ENCODE measurements around the gene STIM1.
"Not testable (repeated sequence)": the region's sequence is repeated elsewhere in the genome, so short reads cannot be mapped to it uniquely, and the experiment has no call there.

Gene STIM1

GRCh38 chr11:4044976-4045646 lies 189.6 kb downstream of the STIM1 start:
- no peak overlapping the region for H2AFZ ChIP-seq (ENCODE audit: low read length, unreplicated experiment)
- H3K27me3 ChIP-seq (ENCODE audit: insufficient read depth, low read length), result no peaks in the 10 kb centered on the region
- no peaks in the 10 kb centered on the region for H3K79me2 ChIP-seq (ENCODE audit: control insufficient read depth, insufficient read depth, low read length, unreplicated experiment)
- no peak overlapping the region for H3K27ac ChIP-seq (ENCODE audit: low read depth, low read length)
- no peak overlapping the region for H3K4me3 ChIP-seq (ENCODE audit: low read depth, low read length)
- no peaks in the 10 kb centered on the region for H3K36me3 ChIP-seq (ENCODE audit: insufficient read depth, low read length)
- H3K4me1 ChIP-seq (ENCODE audit: control insufficient read depth, insufficient read depth, low read length, unreplicated experiment), result peaks cover 13% of the 10 kb centered on the region

- Histone ChIP-seq H3K36me3 (ENCODE audit: insufficient read depth, low read length) (no peaks in the 10 kb centered on the region), H3K4me1 (ENCODE audit: control insufficient read depth, insufficient read depth, low read length, unreplicated experiment) (peaks cover 13% of the 10 kb centered on the region), H3K27me3 (ENCODE audit: insufficient read depth, low read length) (no peaks in the 10 kb centered on the region), H2AFZ (ENCODE audit: low read length, unreplicated experiment) (no peak overlapping the region), H3K27ac (ENCODE audit: low read depth, low read length) (no peak overlapping the region), H3K4me3 (ENCODE audit: low read depth, low read length) (no peak overlapping the region), H3K79me2 (ENCODE audit: control insufficient read depth, insufficient read depth, low read length, unreplicated experiment) (no peaks in the 10 kb centered on the region)
Observed at GRCh38 chr11:4048340-4048739, 192.9 kb downstream of the STIM1 start.

- no peaks in the 10 kb centered on the region for H3K36me3 ChIP-seq (ENCODE audit: insufficient read depth, low read length)
- no peaks in the 10 kb centered on the region for H3K79me2 ChIP-seq (ENCODE audit: control insufficient read depth, insufficient read depth, low read length, unreplicated experiment)
- peaks cover 10% of the 10 kb centered on the region for H3K4me1 ChIP-seq (ENCODE audit: control insufficient read depth, insufficient read depth, low read length, unreplicated experiment)
- H3K4me3 ChIP-seq (ENCODE audit: low read depth, low read length), result no peak overlapping the region
- H3K27ac ChIP-seq (ENCODE audit: low read depth, low read length), result no peak overlapping the region
- no peaks in the 10 kb centered on the region for H3K27me3 ChIP-seq (ENCODE audit: insufficient read depth, low read length)
- H2AFZ ChIP-seq (ENCODE audit: low read length, unreplicated experiment), result no peak overlapping the region
Observed at GRCh38 chr11:4049006-4049405, 193.5 kb downstream of the STIM1 start.

- Histone ChIP-seq H3K27me3 (ENCODE audit: insufficient read depth, low read length) (no peaks in the 10 kb centered on the region), H3K4me1 (ENCODE audit: control insufficient read depth, insufficient read depth, low read length, unreplicated experiment) (no peaks in the 10 kb centered on the region), H3K27ac (ENCODE audit: low read depth, low read length) (no peak overlapping the region), H3K79me2 (ENCODE audit: control insufficient read depth, insufficient read depth, low read length, unreplicated experiment) (no peaks in the 10 kb centered on the region), H3K36me3 (ENCODE audit: insufficient read depth, low read length) (no peaks in the 10 kb centered on the region), H2AFZ (ENCODE audit: low read length, unreplicated experiment) (no peak overlapping the region), H3K4me3 (ENCODE audit: low read depth, low read length) (no peak overlapping the region)
Observed at GRCh38 chr11:4050138-4050537, 194.7 kb downstream of the STIM1 start.

GRCh38 chr11:4053200-4053599 lies 197.7 kb downstream of the STIM1 start:
- H3K4me1 ChIP-seq (ENCODE audit: control insufficient read depth, insufficient read depth, low read length, unreplicated experiment); H3K79me2 ChIP-seq (ENCODE audit: control insufficient read depth, insufficient read depth, low read length, unreplicated experiment); H3K36me3 ChIP-seq (ENCODE audit: insufficient read depth, low read length); H3K27ac ChIP-seq (ENCODE audit: low read depth, low read length); H2AFZ ChIP-seq (ENCODE audit: low read length, unreplicated experiment); H3K27me3 ChIP-seq (ENCODE audit: insufficient read depth, low read length); H3K4me3 ChIP-seq (ENCODE audit: low read depth, low read length): not testable (repeated sequence)

- Histone ChIP-seq H3K27me3 (ENCODE audit: insufficient read depth, low read length) (no peaks in the 10 kb centered on the region), H3K79me2 (ENCODE audit: control insufficient read depth, insufficient read depth, low read length, unreplicated experiment) (no peaks in the 10 kb centered on the region), H3K4me1 (ENCODE audit: control insufficient read depth, insufficient read depth, low read length, unreplicated experiment) (peaks cover 10% of the 10 kb centered on the region), H3K27ac (ENCODE audit: low read depth, low read length) (no peak overlapping the region), H3K4me3 (ENCODE audit: low read depth, low read length) (no peak overlapping the region), H3K36me3 (ENCODE audit: insufficient read depth, low read length) (no peaks in the 10 kb centered on the region; the same call in 1 of the 2 replicates), H2AFZ (ENCODE audit: low read length, unreplicated experiment) (no peak overlapping the region)
Observed at GRCh38 chr11:4054643-4055042, 199.2 kb downstream of the STIM1 start.

- no peaks in the 10 kb centered on the region; the same call in 1 of the 2 replicates for H3K36me3 ChIP-seq (ENCODE audit: insufficient read depth, low read length)
- peaks cover 10% of the 10 kb centered on the region for H3K4me1 ChIP-seq (ENCODE audit: control insufficient read depth, insufficient read depth, low read length, unreplicated experiment)
- H3K4me3 ChIP-seq (ENCODE audit: low read depth, low read length), result no peak overlapping the region
- no peaks in the 10 kb centered on the region for H3K27me3 ChIP-seq (ENCODE audit: insufficient read depth, low read length)
- H2AFZ ChIP-seq (ENCODE audit: low read length, unreplicated experiment), result no peak overlapping the region
- H3K27ac ChIP-seq (ENCODE audit: low read depth, low read length), result no peak overlapping the region
- H3K79me2 ChIP-seq (ENCODE audit: control insufficient read depth, insufficient read depth, low read length, unreplicated experiment), result no peaks in the 10 kb centered on the region
Observed at GRCh38 chr11:4059424-4059823, 204.0 kb downstream of the STIM1 start.

GRCh38 chr11:4060182-4060923 lies 204.9 kb downstream of the STIM1 start:
- H3K27me3 ChIP-seq (ENCODE audit: insufficient read depth, low read length), result no peaks in the 10 kb centered on the region
- H2AFZ ChIP-seq (ENCODE audit: low read length, unreplicated experiment), result no peak overlapping the region
- H3K4me1 ChIP-seq (ENCODE audit: control insufficient read depth, insufficient read depth, low read length, unreplicated experiment), result peaks cover 10% of the 10 kb centered on the region
- no peak overlapping the region for H3K4me3 ChIP-seq (ENCODE audit: low read depth, low read length)
- H3K36me3 ChIP-seq (ENCODE audit: insufficient read depth, low read length), result no peaks in the 10 kb centered on the region; the same call in 1 of the 2 replicates
- no peak overlapping the region for H3K27ac ChIP-seq (ENCODE audit: low read depth, low read length)
- H3K79me2 ChIP-seq (ENCODE audit: control insufficient read depth, insufficient read depth, low read length, unreplicated experiment), result no peaks in the 10 kb centered on the region

- H3K36me3 ChIP-seq (ENCODE audit: insufficient read depth, low read length), result no peaks in the 10 kb centered on the region; the same call in 1 of the 2 replicates
- H3K4me3 ChIP-seq (ENCODE audit: low read depth, low read length), result no peak overlapping the region
- H3K27ac ChIP-seq (ENCODE audit: low read depth, low read length), result no peak overlapping the region
Observed at GRCh38 chr11:4061700-4062099, 206.2 kb downstream of the STIM1 start.

GRCh38 chr11:4063348-4063747 lies 207.9 kb downstream of the STIM1 start:
- Histone ChIP-seq H3K27me3 (ENCODE audit: insufficient read depth, low read length) (no peaks in the 10 kb centered on the region), H3K27ac (ENCODE audit: low read depth, low read length) (no peak overlapping the region), H3K4me1 (ENCODE audit: control insufficient read depth, insufficient read depth, low read length, unreplicated experiment) (peaks cover 3% of the 10 kb centered on the region), H2AFZ (ENCODE audit: low read length, unreplicated experiment) (no peak overlapping the region), H3K36me3 (ENCODE audit: insufficient read depth, low read length) (no peaks in the 10 kb centered on the region; the same call in 1 of the 2 replicates), H3K79me2 (ENCODE audit: control insufficient read depth, insufficient read depth, low read length, unreplicated experiment) (no peaks in the 10 kb centered on the region), H3K4me3 (ENCODE audit: low read depth, low read length) (no peak overlapping the region)

More at GRCh38 chr11:4061700-4062099, 206.2 kb downstream of the STIM1 start:
- Histone ChIP-seq H3K27me3 (ENCODE audit: insufficient read depth, low read length) (no peaks in the 10 kb centered on the region), H3K79me2 (ENCODE audit: control insufficient read depth, insufficient read depth, low read length, unreplicated experiment) (no peaks in the 10 kb centered on the region), H3K4me1 (ENCODE audit: control insufficient read depth, insufficient read depth, low read length, unreplicated experiment) (peaks cover 10% of the 10 kb centered on the region), H2AFZ (ENCODE audit: low read length, unreplicated experiment) (no peak overlapping the region)
